ENCODE measurements around the gene DAG1.

Gene DAG1

DNA sequence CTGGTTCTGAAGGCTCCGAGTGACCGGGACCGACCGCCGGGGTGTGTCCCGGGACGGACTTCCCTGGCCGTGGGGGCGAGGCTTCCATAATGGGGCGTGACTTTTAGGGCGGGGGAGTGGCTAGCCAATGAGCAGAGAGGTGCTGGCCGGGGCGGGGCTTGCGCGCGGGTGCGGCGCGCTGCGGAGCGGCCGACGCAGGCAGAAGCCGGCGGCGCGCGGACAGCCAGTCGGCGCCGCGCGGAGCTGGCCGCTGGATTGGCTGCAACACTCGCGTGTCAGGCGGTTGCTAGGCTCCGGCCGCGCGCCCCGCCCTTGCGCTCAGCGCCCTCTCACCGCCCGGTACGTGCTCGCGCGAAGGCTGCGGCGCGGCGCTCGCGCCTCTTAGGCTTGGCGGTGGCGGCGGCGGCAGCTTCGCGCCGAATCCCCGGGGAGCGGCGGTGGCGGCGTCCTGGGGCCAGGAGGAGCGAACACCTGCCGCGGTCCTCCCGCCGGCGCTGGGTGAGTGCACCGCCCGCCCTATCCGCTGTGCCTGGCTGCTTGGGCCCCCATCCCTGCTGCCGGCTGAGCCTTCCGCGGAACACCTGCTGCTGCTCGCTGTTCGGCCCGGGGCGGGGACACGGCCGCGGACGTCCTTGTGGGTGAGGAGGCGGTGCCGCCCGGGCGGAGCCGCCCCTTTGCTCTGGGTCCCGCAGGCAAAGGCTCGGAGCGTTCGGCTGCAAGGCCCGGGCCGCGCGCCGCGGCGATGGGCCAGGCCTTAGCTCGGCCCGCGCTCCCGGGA, at the start of gene DAG1:
DAG1 (plus strand) TSS at position 332 of the 778 bp plus-strand sequence. CDS start 40,268 bp downstream, outside the sequence.
- peak; percentile 53 for DNase-seq

DNA sequence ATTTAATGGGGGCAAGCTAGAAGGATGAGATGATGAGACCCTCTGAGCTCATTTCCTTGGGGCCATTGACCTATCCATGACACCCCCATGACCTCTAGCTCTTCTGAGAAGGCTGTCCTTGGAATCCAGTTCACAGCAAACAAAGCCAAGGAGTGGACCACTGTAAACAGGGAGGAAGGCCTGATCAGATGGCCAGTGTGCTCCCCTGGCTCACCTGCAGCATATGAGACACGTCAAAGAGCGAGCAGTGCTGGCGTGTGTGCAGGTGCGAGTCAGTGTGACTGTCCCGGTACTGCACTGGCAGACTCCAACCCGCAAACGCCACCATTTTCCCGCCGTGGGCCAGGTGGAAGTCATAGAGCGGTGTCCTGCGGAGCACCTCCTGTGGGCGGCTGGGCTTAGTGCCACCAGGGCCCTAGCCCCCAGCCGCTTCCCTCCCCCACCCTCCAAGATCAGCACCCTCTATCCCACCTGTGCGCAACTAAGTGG, 48.1 kb upstream of the DAG1 start:
- no peak for DNase-seq

DNA sequence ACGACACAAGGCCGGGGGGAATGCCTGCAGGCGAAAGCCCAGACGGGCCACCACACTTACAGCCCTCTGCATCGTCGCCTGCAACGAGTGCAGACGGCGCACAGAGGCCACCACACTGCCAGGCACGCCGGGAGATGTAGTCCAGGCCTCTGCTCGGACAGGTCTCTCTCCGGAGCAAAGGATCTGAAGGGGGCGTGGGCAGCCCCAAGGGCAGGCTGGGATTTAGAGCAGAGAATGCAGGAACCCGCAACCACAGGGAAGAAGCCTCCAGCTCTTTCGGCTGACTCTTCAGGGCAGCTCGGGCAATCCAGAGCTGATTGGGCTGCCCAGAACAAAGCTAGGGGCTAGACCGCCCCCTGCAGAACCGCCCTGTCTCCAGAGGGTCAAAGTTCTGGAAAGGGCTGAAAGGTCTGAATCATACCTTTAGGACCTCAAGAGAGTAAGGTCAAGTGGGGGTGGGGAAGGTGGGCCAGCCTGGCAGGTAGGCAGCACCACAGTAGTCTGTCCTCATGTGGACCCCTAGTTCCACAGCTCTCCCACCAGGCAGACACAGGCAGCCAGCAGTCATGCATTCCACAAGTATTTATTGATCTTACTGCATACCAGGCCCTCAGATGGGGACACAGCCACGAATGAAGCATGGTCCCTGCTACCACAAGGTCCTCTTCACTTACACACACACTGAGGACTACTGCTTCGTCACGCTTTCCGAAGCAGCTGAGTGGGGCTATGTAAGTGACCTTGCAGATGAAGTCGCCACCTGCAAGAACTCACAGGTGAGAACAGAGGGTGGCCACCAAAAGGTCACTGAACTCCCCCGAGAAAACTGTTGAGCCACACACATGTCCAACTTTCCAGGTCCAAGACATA, 47.5 kb upstream of the DAG1 start, which contains the start of gene AMT:
AMT (minus strand) TSS at position 95 of the 870 bp plus-strand sequence; CDS start at position 72, 23 bp downstream.
- DNase-seq: no peak

DNA sequence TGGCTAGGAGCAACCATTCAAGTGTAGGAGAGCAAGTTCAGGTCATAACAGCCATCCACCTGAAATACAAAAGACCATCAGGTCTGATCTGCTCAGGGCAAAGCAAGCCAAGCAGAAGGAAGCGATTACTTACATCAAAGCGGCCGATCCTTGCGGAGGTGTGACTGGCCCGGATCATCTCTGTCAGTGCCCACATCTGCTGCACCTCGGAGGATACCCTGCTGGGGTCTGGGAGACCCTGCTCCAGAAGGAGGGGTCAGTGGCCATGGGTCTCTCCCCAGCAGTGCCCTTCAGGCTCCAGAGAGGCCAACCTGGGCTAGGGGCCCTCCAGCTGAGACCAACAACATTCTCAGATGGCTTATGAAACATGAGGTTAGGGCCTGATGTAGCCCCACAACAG, 45.3 kb upstream of the DAG1 start:
- no peak for DNase-seq

GRCh38 chr3:49427586-49427985, 42.5 kb upstream of the DAG1 start:
- DNase-seq: no peak

DNA sequence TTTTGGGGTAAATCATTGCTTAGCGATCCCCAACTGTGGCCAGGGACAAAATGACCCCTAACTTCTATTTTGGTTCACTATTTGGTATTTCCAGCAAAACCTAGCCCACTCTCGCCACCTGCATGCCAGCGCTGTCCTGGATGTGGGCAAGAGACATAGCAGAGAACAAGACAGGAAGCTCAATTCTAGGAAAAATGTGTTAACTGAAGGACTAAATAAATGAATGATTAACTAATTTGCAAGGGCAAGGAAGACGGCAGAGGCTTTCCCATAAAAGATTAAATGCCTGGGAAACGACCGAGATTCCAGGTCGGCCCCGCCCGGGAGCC, 41.4 kb upstream of the DAG1 start:
- DNase-seq: no peak

DNA sequence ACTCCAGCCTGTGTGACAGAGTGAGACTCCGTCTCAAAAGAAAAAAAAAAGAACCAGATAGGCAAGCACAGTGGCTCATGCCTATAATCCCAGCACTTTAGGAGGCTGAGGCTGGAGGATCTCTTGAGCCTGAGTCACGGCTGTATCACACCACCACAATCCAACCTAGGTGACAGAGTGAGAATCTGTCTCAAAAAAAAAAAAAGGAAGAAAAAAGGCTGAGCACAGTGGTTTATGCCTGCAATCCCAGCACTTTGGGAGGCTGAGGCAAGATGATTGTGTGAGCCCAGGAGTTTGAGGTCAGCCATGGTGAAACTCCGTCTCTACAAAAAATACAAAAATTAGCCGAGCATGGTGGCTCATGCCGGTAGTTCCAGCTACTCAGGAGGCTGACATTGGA, 35.3 kb upstream of the DAG1 start:
- DNase-seq: no peak

DNA sequence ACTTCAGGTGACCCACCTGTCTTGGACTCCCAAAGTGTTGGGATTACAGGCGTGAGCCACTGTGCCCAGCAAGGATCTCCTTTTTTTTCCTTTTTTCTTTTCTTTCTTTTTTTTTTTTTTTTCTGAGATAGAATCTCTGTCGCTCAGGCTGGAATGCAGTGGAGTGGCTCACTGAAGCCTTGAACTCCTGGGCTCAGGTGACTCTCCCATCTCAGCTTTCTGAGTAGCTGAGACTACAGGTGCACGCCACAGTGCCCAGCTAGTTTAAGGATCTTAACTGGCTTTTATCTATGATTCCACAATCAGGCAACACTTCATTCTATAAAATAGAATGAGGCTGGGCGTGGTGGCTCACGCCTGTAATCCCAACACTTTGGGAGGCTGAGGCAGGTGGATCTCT, 24.7 kb upstream of the DAG1 start:
- no peak for DNase-seq

- no peak for DNase-seq
Observed at GRCh38 chr3:49453621-49454020, 16.4 kb upstream of the DAG1 start.

DNA sequence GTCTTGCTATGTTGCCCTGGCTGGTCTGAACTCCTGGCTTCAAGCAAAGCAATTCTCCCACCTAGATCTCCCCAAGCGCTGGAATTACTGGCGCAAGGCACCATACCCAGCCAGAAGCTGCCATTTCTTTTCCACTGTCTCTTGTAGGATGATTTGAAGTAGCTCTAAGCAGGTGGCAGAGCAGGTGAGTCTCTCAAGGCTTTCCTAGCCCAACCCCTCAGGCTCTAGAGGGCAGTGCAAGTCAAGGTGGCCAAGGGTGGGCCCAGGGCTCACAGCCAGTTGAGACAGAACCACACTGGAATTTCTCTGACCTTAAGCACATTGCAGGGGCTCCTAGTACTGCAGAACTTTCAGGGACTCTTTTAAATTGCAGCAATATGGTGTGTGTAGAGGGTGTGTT, 15.6 kb upstream of the DAG1 start:
- DNase-seq: no peak

- no peak for DNase-seq
Observed at GRCh38 chr3:49454898-49455681, 15.0 kb upstream of the DAG1 start.

- DNase-seq: no peak
Observed at GRCh38 chr3:49456466-49456865, 13.6 kb upstream of the DAG1 start.

DNA sequence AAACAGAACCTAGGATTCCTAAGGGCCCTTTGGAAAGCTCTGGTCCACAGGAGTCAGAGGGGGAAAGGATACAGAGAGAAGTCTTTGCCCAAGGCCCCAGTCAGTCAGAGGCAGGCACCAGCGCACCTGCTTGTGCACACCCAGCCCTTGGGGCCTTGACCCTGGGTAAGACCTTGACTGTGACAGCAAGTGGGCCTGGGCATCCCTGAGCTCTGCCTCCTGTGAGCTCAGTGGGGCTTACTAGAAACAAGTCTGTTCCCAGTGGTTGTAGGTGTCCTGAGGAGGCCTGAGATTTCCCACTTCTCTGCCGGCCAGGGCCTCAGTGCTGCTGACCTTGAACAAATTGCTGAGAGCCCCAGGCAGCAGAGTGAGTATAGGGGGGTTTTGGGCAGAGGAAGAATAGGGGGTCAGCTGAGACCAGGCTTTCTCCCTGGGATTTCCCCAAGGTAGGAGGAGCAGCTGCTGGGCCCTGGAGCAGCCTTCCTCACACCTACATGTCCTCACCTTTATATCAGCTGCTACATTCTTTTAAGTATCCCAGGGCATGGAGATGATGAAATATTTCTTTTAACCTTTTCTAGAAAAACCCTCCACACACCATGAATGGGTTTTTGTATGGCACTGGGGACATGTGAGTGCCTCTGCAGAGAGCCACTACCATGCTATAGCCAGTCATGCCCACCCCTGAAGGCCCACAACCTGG, 9.7 kb upstream of the DAG1 start:
- DNase-seq: no peak

DNA sequence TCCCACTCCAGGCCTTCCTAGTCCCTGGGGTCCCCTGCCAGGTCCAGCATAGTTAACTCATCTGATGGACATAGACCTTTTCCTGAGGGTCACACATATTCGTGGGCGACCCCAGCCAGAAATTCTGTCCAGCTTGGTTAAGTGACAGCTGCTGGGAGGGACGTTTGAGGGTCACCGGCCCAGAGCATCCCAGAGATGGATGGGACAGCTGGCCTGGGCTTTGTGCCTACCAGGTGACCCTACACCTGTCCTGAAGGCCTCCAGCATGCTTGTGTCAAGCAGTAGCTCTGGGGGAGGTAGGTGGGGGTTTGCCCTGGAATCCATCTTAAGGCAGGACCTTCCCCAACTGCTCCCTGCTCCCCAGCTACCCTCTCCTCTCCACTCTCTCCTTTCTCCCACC, 9.1 kb upstream of the DAG1 start:
- no peak for DNase-seq

- DNase-seq: no peak
Observed at GRCh38 chr3:49461443-49462171, 8.5 kb upstream of the DAG1 start.

GRCh38 chr3:49462222-49462621, 7.8 kb upstream of the DAG1 start:
- DNase-seq: no peak

DNA sequence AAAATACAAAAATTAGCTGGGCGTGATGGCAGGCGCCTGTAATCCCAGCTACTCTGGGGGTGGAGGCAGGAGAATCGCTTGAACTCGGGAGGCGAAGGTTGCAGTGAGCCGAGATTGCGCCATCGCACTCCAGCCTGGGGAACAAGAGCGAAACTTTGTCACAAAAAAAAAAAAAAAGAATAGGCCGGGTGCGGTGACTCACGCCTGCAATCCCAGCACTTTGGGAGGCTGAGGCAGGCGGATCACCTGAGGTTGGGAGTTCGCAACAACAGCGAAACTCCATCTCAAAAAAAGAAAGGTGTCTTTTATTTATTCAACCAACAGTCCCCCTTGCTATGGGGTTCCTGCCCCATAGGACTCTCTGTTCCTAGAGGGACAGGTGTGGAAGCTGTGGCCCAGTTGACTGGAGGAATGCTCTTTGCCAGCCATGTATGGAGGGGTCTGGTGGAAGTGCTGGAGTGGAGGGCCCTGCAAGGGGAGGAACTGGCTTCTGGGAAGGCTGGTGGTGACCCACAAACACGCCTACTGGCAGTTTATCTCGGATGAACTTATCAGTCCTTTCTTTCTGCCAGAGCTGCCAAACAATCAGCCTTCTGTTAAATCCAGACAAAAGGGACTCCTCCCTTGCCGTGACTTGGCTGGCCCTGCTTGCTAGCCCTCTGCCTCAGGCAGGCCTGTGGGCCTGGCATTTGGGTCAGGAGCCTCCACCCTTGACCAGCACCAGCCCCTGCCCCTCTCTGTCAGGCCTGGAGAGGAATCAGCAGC, 4.6 kb upstream of the DAG1 start:
- DNase-seq: no peak

- DNase-seq: no peak
Observed at GRCh38 chr3:49466085-49466484, 4.0 kb upstream of the DAG1 start.

DNA sequence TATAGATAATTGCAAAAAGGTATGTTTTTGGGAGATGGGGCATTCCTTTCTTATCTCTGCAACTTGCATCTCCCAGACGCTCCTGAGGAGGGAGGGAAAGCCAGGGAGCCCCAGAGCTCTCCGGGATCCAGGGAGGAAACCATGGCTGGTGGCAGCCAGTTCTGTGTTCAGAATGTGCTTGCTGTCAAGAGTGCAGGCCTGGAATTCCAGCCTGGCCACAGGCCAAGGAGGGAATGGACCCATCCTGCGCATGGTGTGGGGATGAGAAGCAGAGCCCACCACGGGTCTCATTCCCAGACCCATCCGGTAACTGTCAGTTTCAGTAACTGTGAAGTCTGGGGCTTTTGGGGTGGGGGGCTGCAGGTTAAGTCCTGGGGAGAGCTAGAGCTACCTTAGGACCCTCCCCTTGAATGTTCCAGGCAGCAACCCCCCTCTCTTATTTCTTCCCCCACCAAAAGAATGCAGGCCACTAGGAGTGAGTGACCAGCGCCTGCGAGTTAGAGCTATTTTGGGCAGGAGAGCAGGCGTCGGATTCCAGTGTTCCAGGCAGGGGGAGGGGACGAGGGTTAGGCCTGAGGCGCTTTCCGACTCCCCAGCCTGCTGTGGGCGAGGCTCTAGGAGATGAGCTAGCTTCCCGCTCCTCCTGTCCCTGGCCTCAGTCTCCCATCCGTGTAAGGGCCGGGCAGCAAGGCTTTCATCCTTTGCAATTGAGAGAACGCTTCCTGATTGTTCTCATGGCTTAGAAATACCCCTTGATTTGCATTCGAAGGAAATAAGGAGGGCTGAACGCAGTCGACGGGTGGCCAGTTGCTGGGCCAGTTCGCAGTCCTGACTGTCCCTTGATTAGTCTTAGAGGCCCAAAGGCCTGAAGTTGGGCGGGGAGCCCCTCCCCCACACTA, 781 bp upstream of the DAG1 start:
- DNase-seq: no peak

Measured in SIG-M5 (cell line).